NCI-H345 treated with DMSO at 0.1 percent for 48 hours (cell line): ENCODE results near the gene ASB10.

Experiments used
- DNase-seq: peaks from one replicate; lab custom pipeline; 2025; ENCODE audit not compliant: unreplicated experiment; lab: John Stamatoyannopoulos, UW

Gene ASB10, protein sequence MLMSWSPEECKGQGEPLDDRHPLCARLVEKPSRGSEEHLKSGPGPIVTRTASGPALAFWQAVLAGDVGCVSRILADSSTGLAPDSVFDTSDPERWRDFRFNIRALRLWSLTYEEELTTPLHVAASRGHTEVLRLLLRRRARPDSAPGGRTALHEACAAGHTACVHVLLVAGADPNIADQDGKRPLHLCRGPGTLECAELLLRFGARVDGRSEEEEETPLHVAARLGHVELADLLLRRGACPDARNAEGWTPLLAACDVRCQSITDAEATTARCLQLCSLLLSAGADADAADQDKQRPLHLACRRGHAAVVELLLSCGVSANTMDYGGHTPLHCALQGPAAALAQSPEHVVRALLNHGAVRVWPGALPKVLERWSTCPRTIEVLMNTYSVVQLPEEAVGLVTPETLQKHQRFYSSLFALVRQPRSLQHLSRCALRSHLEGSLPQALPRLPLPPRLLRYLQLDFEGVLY

DNA sequence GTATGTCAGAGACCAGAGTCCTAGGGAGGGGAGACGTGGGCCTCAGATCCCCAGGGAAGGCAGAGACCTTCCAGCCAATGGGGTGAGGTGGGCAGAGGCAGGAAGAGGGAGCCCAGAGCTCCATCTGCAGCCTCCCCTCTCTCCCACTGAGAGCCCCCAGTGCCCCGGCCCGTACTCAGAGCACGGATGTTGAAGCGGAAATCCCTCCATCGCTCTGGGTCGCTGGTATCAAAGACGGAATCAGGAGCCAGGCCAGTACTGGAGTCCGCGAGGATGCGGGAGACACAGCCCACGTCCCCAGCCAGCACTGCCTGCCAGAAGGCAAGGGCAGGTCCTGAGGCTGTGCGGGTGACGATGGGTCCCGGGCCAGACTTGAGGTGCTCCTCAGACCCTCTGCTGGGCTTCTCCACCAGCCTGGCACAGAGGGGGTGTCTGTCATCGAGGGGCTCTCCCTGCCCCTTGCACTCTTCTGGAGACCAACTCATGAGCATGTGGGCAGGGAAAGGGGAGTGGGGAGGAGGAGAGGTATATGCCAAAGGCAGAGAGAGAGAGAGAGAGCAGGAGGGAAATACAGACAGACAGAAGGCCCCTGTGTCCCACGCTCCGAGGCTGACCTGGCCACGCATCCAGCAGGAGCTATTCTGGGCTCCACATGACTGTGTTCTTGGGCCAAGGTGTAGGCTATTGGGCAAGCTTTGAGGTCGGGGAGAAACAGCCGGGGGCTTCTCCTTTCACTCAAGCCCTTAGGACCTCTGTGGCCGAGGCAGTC is at the start of gene ASB10:
ASB10 (minus strand) TSS at position 611 of the 769 bp plus-strand sequence; CDS start at position 491, 120 bp downstream.
- no peak for DNase-seq

DNA sequence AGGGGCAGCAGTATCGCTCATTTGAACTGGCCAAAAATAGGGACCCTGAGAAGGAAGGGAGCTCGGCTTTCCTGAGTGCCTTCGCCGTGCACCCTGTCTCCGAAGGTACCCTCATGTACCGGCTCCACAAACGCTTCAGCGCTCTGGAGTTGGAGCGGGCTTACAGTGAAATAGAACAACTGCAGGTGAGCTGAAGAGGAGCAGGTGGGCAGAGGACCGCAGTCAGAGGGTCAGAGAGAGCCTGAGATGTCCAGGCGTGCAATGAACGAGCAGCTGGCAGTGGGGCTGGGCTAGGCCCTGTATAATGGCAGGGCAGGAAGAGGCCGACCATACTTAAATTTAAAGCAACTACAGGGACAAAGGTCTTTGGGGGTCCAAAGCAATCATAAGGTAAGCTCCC is 49.4 kb upstream of the ASB10 start:
- DNase-seq = no peak

DNA sequence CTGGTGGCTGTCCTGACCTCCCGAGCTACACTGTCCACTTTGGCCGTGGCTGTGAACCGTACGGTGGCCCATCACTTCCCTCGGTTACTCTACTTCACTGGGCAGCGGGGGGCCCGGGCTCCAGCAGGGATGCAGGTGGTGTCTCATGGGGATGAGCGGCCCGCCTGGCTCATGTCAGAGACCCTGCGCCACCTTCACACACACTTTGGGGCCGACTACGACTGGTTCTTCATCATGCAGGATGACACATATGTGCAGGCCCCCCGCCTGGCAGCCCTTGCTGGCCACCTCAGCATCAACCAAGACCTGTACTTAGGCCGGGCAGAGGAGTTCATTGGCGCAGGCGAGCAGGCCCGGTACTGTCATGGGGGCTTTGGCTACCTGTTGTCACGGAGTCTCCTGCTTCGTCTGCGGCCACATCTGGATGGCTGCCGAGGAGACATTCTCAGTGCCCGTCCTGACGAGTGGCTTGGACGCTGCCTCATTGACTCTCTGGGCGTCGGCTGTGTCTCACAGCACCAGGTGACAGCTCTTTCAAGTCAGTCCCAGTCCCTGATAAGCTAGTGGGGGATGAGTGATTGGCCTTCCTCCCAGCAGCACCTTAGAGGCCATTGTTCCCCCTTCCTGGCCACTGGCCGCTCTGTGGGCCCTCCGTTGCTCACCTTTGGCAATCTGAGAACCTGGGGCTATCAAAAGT is 48.2 kb upstream of the ASB10 start:
- no peak for DNase-seq

DNA sequence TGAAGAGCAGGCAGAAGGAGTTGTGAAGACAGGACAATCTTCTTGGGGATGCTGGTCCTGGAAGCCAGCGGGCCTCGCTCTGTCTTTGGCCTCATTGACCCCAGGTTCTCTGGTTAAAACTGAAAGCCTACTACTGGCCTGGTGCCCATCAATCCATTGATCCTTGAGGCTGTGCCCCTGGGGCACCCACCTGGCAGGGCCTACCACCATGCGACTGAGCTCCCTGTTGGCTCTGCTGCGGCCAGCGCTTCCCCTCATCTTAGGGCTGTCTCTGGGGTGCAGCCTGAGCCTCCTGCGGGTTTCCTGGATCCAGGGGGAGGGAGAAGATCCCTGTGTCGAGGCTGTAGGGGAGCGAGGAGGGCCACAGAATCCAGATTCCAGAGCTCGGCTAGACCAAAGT is 46.8 kb upstream of the ASB10 start:
- DNase-seq = no peak

DNA sequence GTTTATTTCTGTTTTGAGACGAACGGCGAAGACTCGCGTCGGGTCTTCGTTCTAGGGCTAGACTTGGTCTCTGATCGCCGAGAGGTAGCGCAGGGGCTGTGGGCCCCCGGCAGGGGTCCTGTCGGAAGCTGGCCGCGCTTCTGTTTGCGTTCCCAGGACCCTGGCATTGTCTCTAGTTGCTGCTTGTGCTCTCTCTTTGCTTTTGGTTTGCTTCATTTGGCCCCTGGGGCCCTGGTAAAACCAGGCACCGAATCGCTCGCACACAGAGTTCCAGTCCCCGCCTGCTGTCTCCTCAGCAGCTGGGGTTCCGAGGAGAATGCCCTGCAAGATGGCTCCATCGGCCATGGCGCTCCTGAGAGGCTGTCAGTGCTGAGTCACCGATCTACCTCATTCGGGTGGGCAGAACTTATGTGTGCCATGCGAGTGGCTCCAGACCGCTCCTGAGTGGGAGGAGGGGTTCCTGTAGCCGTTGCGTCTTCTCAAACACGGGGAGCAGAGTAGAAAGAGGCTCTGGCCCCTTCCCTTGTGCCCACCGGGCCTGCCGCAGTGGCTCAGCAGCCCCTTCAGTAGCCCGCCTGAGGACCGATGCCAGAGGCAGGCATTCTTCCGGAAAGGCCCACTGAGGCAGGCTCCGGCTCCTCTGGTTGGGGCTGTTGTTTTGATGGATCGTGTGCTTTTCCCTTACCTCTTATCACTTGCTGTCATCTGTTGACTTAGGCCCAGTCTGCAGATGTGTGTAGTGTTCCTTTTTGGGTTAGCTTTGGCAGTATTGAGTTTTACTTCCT is 46.1 kb upstream of the ASB10 start:
- no peak for DNase-seq

DNA sequence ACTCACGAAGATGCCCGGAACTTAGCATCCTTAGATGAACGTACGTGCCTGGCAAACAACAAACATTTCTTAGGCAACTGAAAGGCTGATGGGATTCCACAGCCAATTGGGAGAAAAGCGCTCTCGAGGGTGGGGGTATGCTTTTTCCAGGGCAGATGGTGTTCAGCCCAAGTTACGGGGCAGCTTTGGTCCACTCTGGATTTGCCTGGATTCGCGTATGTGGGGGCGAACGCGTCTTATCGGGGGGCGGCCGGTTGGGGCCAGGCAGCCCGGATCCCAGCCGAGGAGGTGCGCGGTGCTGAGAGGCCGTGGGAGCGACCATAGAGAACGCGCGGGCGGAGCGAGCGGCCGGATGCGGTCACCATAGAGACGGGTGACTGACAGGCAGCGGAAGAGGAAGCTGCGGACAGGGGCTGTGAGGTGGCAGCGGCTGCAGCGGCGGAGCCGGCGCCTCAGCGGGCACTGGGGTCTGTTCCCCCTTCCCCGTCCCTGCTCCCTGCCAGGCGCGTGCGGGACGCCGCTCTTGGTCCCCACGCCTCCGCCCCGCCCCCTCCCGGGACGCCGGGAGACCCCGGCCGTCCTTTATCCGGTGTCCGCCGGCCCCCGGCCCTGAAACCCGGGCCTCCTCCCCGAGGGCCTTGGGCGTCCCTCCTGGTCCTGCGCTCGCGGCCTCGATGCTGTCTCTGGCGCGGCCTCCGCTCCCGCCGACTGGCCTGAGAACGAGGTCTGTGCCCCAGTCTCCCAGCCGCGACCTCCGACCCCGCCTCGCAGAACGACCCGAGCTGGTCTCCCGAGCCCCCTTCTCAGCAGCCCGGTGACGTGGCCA is 45.3 kb upstream of the ASB10 start, which contains the start of gene CHPF2:
CHPF2 (plus strand) TSS at position 393 of the 826 bp plus-strand sequence. CDS start 1,529 bp downstream, outside the sequence.
- DNase-seq = peak; percentile 72

DNA sequence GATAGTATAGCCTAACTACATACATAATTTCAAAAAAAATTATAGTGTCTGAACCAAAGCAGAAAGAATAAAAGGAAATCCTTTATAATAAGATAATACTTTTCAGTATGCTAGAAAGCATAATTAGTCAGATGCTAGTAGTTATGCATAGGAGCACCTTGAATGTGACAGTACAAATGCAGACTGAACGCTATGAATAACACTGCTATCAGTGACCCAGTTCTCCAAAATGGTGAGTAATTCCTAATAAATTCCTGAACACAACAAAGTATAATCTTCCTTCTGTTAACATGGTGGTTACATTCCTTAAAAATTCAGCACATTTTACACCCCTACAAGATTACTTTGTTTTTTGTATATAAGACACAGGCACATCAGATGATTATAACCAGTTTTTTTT is 44.0 kb upstream of the ASB10 start:
- no peak for DNase-seq

DNA sequence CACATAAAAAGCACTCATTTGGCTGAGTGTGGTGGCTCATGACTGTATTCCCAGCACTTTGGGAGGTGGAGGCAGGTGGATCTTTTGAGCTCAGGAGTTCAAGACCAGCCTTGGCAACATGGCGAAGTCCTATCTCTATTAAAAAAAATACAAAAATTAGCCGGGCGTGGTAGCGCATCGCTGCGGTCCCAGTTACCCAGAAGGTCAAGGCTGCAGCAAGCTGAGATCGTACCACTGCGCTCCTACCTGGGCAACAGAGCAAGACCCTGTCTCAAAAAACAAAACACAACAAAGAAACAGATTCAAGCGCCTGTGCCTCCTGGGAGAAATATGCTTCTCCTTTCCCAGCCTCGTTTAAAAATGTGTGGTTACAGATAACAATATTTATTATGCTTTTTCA is 42.2 kb upstream of the ASB10 start:
- DNase-seq = no peak

DNA sequence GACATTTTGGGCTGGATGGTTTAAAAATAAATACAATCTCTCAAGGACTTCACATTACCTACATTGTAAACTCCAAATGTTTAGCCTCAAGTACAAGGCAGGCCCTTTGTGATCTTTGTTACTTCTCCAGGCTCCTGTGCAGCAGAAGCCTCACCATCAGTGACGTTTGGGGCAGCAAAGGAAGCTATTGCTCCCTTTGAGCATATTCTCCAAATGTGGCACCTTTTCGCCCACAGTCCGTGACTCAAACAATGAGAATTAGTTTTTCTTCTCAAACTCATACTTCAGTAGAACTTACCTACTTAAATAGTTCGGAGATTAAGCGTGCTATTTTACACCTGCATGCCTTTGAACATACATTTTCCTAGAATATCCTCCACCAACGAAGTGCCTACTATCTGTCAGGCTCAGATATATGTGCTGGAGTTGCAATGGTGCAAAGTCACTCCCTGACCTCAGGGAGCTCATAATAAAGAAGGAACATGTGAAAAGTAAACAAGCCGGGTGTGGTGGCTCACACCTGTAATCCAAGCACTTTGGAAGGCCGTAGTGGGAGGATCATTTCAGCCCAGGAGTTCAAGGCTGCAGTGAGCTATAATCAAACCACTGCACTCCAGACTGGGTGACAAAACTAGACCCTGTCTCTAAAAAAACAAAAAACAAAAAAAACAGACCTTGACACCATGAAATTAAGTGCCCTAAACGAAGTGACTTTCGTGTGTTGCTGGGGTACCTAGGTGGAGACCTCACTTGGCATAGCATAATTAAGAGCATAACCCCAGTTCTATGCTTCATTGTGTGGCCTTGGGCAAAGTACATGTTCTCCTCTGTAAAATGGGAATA is 41.2 kb upstream of the ASB10 start:
- DNase-seq = no peak

DNA sequence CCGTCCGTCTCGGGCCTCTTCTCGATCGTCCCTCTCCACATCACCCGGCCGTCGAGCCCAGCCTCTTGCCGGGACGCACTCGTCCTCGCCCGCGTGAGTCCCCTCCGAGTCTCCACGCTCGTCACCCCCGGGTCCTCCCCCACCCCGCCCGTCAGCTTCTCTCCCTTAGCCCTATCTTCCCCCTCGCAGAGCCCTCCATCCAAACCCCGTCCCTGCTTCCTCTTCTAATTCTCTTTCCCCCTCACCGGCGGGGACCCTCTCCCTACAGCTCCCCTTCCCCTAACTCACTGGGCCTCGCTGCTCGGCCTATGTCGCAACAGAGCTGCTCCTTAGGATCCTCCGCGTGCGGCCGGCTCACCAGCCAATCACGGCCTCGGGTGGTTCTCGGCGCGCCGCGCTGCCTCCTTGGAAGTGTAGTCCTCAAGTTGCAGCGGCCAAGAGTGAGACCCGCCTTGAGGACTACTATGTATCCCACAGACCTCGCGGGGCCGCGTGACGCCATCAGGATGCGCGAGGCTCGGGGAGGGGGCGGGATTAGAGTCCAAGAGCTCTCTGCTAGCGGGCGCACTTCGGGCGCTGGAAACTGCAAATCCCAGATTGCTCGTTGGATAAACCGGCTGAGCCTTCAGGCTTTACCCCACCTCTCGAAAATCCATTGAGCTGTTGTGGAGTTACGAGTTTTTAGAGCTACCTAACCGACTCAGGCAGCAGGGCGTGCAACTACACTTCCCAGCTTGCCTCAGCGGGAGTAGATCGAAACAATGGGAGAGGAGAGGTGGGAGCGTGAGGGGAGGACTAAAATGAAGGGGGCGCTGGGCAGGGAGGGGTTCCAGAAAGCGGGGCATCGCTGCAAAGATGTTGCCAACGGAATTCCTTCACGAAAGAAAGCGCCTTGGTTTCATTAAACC is 40.1 kb upstream of the ASB10 start, which contains the start of gene ABCF2:
ABCF2 (minus strand) TSS at position 331 of the 908 bp plus-strand sequence. CDS start 747 bp downstream, outside the sequence.
- peak; percentile 92 for DNase-seq

DNA sequence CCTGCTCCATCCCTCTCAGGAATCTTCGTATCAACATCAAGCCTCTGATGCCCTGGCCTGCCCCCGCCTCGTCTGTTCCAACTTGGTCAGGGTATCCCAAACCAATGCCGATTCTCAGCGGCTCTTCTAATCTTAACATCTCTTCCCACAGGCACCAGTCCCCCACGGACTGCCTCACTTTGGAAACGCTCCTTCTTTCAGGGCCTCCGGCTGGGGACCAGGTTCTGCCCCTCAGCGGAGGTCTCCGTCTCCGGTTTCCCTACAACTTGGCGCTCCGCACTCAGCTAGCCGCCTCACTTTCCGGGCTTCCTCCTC is 39.5 kb upstream of the ASB10 start:
- no peak for DNase-seq

DNA sequence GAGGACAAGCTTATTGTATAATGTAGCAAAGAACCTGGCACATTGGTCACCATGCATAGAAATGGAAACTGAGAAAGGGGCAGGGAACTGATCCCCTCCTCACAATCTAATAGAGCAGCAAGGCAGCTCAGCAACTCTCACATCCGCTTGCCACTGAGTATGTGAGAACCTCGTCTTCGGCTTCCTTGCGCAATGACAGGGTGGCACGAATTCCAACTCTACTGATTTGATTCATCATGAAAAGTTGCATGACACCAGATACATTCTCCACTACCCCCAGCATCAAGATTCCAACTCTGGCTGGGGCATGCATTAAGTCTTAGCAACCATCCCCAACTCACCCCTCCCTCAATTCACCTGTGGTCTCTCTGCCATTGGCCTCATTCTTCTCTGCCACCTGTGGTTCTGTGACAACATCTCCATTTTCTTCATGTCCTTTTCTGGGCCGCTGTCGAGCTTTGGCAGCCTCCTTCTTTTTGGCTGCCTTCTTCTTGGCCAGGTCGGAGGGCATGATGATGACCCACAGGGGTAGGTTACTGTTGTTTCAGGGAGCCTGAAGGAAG is 39.0 kb upstream of the ASB10 start:
- no peak for DNase-seq

DNA sequence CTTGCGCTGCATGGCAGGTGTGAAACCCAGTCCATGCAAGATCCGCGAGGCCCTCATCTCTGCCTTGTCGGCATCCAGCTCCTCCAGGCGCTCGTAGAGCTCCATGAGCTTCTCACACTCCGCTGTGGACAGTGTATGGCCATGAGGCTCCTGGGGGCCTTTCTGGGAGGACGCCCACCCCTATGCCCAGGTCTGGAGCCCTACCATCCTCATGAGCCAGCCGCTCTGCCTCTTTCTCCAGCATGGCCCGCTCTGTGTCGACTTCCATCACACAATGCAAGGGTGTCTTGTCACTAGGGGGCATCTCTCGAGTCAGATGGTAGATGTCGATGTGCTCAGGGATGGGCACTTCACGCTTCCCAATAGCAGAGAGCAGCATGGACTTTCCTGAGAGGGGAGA is 36.7 kb upstream of the ASB10 start:
- DNase-seq = no peak

DNA sequence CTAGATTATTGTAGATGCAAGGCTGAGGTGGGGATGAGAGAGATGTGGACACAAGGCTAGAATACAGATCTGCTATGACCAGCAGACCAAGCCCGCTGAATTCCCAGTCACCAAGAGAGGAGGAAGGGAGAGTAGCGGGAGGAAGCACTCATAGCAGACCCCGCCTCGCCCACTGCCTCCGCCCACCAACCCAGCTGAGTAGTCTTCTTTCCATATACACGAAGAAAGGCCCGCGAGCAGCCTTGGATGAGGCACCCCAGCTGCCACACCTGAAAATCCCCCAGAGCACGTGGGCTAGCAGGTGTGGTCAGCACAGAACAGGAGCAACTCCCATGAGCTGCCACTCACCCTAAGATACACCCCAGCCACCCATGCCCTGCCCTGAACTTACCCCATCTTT is 31.1 kb upstream of the ASB10 start:
- no peak for DNase-seq

DNA sequence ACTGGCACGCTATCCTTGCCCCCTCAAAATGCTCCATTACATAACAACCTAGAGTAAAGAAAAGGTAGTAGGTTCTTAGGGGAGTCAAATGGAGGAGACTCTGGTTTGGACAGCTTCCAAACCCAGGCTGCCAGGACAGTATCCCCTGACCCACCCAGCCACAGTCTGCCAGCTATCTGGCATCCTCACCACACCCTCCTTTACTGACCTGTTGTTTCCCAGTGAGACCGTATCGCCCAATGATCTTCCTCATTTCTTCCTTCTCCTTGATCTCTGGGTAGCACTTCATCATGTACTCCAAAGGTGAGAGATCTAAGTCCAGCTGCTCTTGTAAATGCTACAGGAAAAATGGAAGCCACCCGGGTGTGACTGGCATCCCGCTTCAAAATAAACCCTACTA is 28.3 kb upstream of the ASB10 start:
- DNase-seq = no peak

DNA sequence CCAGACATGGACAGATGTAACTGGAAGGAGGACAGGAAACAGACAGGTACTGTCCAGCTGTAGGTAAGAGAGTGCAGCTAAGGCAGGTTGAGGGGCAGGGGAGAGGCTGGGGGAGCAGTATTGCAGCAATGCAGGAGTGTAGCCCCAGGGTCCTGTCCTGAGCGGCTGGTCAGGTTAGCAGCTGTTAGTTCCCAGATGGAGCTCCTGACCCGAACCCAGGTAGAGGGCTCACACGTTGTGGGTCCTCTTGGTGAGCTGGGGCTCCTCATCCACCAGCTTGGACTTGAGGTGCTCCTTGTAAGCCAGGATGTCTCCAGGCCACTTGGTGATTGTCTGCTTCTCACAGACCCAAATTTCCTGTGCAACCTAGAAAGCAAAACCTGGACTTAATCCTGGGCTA is 26.8 kb upstream of the ASB10 start:
- DNase-seq = no peak

DNA sequence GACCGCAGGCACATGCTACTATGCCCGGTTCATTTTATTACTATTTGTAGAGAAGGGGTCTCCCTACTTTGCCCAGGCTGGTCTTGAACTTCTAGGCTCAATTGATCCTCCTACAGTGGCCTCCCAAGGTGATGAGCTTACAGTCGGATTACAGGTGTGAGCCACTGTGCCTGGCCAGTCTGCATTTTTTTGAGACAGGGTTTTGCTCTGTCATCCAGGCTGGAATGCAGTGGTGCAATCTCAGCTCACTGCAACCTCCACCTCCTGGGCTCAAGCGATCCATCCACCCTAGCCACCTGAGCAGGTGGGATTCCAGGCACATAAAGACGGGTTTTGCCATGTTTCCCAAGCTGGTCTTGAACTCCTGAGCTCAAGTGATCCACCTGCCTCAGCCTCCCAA is 25.6 kb upstream of the ASB10 start:
- no peak for DNase-seq
